GM19467 (cell line): ENCODE data around the gene ASTN2.

Experiments
- ATAC-seq: cut with Tn5 transposase; IDR thresholded peaks from one replicate; pipeline ENCODE4 v1.9.1; 2021; ENCODE audit warnings: mild to moderate bottlenecking, moderate library complexity; ENCODE audit not compliant: unreplicated experiment

ASTN2 gene

DNA sequence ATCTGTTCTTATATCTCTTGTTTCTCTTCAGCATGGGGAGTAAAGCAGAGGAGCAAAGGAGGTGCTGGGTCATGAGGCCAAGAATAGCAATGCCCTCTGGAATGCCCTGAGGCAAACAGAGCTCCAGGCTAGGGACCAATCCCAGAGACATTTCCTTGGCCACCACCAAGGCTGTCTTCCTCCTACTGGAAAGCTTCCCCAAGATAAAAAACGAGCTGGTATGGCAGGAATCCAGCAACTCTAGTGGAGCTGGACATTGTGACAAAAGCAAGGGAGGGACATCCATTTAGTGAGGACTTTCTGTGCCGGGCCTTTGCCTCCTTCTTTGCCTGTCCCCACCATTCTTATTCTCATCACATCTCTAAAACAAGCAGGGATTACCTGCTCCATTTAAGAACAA is 161.6 kb downstream of the ASTN2 start:
- no peak for ATAC-seq

DNA sequence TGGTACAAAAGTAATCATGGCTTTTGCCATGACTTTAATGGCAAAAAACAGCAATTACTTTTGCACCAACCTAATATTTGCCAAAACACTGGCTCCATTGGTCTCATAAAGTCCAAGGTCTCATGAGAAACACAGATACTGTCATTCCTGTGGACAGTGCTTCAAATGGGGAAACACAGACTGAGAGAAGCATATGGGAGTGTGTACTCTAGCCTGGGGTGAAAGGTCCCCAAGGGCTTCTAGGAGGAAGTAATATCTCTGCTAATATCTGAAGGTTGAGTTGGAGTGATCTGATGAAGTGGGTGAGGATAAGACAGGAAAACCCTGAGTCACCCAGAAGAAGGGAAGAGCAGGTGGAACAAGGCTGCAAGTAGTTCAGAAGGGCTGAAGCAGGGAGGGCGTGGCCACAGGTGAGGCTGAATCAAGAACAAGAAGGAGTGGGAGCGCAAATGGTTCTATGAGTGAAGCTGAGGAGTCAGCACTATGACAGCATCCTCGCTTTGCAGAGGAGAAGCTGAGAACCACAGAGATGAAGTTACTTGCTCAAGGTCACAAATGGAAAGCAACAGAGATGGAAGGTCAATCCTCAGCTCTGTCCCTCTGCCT is 164.1 kb downstream of the ASTN2 start:
- ATAC-seq = no peak

DNA sequence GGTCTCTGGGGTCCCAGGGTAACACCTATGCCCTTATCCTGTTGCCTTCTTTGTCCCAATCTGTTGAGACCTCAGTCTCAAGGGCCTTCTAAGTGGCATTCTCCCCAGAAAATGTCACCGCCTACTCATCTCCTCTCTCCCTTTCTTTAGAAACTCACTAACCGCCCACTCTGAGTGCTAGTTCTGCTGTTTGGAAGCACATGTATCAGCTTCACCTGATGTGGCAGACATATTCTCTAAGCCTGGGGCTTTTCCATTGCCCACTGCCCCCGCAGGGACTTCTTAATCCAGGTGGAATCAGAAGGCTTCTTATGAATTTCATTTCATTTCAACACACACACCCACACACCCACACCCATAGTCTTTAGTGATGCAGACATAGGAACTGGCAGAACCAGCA is 165.1 kb downstream of the ASTN2 start:
- ATAC-seq = no peak

DNA sequence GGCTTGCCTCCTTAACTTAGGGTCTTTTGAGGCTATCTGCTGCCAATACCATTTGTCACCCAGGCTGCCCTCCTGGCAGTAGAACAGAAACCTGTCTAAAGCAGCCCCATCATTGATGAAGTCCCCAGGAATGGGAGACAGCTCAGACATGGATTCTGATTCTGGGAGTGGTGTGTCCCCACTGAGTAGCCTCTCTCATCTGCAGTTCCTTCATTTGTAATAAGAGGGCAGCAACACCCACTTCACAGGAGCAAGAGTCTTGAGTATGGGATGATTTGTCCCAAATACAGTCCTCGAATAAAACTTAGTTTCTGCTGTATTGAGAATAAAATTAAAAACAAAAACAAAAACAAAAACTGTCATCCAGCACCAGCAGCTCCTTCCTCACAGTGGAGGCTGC is 167.6 kb downstream of the ASTN2 start:
- no peak for ATAC-seq

DNA sequence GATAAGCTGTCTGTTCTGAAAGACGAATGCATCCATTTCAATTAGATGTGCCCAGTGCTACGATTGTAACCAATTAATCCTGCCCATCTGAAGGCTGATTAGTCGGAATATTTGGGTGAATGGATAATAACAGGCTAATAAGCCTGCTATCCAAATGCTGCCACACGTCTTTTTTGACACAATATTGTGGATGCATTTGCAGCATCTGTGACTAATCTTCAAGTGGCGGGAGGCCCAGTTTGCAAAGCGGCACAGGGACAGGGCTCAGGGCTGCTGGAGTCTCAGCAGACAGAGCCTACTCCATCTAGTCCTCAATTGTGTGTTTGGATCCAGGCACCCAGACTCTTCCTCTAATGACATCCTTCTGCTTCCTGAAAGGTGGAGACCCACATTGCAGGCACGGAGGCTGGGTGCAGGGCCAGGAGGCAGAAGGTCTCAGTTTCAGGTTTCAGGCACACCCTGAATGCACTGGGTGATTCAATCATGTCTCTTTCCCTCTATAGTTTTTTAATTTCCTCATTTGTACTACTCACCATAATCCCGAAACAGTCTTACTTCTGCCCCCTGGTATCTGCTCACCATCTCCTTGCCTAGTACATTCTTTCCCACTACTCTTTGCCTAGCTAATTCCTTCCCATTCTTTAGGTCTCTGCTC is 169.6 kb downstream of the ASTN2 start:
- no peak for ATAC-seq

DNA sequence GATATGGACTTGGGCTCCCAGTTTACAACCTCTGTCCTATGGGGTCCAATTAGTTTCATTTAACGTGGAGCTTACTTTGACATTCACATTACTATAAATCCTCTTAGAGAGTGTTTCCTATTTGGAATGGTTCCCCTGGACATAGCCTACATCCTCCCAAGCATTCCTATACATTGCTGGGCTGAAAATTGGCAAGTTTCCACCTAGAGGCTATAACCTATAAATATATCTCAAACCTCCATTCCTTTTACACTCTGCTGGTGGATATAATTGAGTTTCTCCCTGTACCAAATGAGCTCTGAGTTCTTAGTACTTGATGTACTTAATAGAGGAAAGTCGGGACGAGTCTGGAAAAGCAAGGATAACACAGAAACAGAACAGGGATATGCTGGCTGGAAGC is 172.8 kb downstream of the ASTN2 start:
- no peak for ATAC-seq

DNA sequence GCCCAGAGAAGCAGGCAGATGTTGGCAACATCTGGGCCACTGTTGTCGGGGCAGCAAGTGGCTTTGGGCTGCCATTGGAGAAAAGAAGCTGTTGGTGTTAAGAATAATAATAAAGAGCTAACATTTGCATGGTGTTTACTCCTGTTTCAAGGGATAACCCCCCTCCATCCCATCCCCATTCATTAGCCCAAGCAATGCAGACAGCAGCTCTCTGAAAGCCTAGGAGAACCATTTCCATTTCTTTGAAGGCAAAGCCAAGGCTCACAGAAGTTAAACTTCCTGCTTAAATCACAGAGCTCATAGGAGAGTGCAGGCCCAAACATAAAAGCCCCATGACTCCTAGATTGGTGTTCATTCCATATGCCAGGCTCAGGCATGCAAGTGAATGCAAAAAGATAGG is 175.4 kb downstream of the ASTN2 start:
- no peak for ATAC-seq

DNA sequence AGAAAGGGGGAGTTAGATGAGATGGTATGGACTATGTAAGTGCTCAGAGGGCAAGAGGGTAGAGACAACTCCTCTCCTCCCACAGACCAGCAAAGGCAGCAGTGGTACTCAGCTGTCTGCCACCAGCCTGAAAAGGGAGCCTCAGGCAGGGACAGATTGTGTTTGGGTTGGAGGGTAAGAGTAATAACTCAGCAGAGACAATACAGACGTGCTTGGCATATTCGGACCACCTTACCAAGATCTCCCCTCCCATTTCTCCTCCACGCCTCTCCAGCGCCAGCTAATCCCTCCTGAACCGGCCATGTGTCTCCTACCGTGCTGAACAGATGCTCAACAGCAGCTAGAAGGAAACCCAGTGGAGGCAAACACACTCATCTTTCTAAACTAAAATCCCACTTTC is 180.8 kb downstream of the ASTN2 start:
- ATAC-seq = no peak

DNA sequence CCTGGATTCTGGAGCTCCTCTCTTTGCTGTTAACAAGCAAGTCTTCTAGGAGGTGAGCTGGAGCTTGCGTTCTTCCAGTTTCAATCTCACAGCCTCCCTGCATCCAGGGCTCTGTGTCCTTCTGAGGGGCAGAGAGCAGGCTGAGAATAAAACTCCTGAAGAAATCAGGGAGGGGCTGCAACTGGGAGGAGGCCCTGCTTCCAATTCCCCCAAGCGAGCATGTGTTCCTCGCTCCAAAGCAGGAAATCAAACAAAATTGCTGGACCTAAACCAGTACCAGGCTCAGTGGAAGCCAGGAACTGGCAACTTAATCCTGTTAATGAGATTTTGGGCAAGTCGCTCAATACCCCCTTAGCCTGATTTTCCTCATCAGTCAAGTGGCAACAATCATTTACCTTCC is 181.8 kb downstream of the ASTN2 start:
- ATAC-seq = no peak

DNA sequence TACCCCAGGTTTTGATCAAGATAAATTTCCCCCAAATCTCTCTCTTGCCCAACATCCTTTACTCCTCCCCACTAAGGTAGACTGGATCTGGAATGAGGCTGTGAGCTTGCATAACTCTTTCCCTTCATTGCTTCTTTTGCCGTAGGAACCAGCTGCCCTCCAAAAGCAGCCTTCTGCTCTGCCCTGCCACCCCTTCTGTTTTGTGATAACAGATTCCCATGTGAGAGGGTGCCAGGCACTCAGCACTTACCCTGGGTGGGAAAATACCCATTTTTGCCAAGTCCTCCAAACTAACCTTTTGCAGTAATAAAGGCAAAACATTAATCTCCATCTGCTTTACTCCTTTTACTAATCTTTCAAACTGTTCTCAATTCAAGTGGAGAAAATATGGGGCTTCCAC is 182.6 kb downstream of the ASTN2 start:
- no peak for ATAC-seq

DNA sequence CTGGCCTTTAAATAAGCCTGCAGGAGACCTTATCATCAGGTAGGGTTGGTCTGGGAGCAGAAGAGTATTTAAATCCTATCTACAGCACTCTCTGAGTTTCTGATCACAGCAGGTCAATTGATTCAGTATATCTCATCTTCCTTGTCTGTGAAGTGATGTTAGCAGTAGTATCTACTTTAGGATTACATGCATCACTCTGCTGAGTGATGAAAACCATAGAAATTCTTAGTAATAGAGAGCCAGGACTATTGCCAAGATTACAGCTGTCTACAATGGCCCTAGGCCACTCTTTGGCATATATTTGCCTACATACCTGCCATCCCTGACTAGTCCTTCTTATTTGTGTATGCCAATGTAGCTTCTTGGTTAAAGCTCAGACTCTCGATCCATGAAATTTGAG is 183.8 kb downstream of the ASTN2 start:
- no peak for ATAC-seq

DNA sequence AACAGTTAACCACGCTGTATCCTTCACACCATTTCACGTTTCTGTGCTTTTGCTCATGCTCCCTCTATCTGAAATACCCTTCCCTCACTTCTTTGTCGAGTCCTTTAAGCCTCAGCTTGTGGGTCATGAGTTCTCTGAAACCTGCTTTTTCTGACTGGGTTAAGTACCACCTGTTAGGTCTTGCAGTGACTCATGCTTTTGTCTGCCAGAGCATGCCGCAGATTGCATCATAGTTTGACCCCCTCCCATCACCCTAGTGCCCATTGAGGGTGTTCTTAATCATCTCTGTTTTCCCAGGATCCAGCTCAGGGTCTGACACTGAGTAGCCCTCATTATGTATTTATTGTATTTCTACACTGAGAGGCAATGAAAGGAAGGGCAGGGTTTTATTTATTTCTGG is 190.2 kb downstream of the ASTN2 start:
- ATAC-seq = no peak

DNA sequence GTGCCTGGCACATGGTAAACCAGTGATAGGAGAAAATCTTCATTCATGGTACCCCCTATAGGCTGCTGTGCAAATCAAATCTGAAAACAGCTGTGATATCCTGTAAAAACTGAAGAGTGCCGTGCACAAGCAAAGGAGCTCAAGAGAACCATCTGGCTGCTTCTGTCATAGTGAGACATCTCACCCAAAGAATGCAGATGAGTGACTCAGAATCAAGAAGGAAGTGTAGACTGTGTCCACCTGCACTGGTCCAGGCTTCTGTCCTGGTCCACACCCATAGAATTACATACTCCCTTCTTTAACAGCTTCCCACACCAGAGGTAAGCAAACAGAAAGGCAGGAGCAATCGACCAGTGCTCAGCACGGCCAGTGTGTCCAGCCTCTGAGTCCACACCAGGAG is 195.9 kb downstream of the ASTN2 start:
- ATAC-seq = no peak

DNA sequence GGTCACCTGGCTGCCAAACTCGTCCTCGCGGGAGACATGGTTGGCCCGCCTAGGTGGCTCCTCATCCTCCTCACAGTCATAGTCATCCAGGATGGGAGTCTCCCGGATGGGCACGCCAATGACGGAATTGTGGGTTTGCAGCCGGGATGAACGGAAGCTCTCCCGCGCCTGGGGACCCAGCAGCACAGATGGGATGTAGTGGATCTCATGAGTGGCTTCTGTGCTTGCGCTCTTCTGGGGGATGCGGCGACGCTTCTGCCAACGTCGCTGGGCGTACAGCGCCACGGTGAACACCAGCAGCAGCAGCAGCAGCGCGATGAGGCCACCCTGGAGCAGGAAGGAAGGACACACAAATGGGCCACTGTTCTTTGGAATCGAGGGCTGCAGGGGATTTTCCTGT is 200.4 kb downstream of the ASTN2 start:
- ATAC-seq = no peak

DNA sequence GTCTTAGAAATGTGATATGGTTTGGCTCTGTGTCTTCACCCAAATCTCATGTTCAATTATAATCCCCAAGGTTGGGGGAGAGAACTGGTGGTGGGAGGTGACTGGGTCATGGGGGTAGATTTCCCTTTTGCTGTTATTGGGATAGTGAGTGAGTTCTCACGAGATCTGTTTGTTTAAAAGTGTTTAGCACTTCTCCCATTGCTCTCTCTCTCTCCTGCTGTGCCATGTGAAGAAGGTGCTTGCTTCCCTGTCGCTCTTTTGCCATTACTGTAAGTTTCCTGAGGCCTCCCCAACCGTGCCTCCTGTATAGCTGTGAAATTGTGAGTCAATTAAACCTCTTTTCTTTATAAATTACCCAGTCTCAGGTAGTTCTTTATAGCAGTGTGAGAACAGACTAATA is 203.6 kb downstream of the ASTN2 start:
- no peak for ATAC-seq

DNA sequence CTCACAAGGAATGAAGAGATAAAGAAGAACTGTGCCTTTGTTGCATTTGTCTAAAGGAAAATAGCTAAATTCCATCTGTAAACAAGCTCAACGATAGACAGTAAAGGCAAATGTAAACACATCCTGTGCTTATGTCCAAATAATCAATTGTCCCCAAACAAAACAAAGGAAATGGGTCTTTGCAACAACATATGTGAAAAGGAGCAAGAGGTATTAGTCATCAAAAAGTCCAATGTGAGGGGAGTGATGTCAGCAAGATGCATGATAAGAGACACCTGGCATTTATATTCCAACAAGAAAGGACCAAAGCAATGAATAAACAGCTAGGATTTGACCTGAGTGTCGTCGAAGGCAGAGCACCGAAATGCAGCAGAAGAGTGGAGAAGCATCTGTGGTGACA is 209.1 kb downstream of the ASTN2 start:
- no peak for ATAC-seq

DNA sequence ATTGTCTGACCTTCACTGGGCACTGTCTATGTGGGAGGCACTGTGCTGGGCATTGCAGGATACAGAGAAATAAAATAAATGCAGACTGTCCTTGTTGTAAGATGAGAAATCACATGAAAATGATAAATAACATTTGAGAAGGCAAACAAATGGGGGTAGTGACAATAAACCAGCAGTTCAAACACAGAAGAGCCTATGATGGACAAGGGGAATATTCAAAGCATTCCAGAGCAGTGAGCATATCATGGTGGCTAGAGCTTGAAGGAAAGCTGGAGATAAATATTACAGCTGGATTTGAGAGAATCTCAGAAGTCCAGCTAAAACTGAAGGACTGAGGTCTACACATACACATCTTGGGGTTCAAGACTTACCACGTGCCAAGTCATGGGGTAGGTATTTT is 209.9 kb downstream of the ASTN2 start:
- ATAC-seq = no peak

DNA sequence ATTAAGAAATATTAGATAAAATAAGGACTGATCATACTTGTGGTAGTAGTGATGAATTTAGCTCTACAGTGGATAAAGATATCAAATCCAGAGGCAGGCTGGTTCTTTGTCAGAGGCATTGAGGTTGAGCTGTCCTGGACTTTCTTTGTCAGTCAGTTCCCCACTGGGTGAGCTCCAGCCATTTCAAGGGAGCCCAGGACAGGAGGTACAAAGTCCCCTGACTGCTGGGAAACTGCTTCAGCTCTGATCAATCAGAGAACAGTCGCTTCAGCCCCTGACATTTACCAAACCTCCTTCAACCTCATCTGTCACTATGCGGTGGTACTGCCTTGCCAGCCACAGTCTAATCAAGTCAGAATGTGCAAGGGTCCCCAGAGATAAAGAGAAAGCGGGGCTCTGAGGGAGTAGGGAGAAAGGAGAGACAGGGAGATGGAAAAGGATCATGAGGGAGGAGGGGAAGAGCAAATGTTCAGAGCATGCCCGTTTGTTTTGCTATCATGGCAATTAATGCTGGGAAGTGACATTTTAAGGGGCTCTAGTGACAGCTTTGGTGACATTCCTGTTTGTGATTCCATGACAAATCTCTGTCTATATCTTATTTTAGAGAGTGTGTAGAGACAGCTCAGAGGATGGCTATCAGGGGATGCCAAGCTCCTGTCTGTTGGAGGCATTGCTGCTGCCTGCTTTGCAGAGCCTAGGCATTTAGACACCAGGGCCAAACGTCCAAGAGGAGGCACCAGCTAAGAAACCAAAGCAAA is 223.2 kb downstream of the ASTN2 start:
- no peak for ATAC-seq

DNA sequence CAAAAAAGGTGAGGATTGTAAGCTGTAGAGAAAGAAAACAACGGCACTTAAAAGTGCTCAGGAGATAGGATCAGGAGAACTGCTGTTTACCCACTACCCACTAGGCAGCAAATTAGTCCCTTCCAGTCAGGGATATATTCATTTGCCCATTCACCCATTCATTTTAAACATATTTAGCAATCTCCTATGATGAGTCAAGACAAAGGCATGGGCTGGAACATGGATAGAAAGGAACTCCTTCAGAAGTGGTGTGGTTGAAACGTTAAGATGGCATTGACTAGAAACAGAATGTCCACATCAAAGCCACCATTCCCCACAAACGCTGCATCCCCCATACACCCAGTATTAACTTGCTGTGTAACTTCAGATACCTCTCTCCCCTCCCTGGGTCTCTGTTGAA is 225.7 kb downstream of the ASTN2 start:
- no peak for ATAC-seq

DNA sequence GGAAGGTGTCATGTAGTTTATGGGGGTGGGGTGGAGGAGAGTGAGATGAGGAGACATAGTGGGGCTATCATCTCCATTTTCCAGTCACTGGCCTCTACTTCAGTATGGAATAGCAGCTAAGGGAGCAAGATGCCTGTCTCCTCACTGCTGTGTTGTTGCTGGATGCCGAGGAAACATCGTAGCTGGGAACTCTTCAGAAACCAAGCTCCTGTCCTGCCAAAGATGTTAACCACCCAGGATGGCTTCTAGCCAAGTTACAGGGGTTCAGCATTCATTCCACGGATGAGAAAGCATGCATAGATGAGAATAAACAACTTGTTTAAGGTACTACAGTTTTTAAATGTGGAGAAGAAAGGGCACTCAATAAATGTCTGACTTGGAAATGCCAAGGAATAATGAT is 226.5 kb downstream of the ASTN2 start:
- no peak for ATAC-seq

DNA sequence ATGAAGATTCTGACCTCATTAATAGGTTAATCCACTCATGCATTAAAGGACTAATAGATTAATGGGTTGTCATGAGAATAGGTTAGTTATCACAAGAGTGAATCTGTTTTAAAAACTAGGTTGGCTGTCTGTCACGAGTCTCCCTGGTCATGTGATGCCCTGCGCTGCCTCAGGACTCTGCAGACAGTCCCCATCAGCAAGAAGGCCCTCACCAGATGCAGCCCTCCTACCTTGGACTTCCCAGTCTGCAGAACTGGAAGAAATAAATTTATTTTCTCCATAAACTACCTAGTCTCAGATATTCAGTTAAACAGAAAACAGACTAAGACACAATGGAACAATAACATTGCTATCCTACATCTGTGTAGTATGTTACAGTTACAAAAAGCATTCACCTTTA is 227.4 kb downstream of the ASTN2 start:
- ATAC-seq = no peak

DNA sequence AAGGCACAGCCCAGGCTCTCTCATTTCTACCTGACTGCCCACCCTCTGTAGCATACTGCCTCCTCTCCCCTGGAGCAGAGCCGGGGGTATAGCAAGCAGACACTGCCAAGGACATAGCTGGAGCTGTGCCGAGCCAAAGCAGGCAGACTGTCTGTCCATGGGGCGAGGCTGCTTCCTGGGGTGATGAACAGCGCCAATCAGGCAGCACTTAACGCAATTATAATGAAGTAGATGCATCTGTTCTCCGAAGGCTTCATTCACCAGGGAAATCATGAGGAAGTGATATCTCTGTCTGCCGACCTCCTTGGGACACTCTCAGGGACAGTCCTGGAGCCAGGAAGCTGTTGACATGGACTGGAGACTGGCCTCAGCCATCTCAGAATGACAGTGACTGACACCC is 230.7 kb downstream of the ASTN2 start:
- ATAC-seq = no peak
